Measurements from ENCODE around the gene TNNI2. TPM values are rescaled to one million over a fixed set of nuclear protein-coding genes. Genes with fewer than 3 reads are reported as not detected.
"Not testable (repeated sequence)": the region's sequence is repeated elsewhere in the genome, so short reads cannot be mapped to it uniquely, and the experiment has no call there.

The TNNI2 gene
- total RNA-seq, 1 donor from 2014 or later = not detected

DNA sequence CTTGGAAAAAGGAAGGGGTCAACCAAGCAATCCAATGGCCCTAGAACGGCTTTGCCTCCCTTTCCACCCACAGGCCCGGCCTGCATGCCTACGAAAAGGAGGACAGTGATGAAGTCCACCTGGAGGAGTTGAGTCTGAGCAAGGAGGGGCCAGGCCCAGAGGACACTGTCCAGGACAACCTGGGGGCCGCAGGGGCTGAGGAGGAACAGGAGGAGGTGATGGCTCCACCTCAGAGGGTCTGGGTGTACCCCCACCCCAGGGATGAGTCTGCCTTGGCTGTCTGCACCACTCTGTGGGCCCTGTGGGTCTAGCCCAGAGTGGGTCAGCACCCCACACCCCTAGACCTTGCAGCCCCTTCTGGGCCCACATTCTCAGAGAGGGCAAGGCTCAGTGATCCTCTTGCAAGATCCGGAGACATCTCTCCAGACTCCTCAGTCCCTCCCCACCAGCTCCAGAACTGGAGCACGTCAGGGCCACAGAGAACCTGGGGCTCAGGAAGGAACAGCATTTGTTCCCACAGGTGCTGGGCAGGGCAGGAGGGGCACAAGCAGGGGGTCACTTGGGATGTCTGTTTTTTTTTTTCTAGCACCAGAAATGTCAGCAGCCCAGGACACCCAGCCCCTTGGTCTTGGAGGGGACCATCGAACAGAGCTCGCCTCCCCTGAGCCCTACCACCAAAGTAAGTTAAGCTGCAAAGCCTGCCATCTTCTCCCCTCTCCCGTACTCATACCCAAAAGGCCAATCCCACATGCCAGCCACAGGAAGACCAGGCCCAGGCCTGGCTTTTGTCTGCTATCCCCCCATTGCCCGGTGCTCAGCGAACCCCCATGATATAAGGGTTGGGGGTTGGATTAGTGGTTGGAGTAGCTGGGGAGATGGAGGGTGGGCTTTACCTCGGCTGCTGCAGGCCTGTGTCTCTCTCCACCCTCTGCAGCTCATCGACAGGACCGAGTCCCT is 44.8 kb downstream of the TNNI2 start:
- no peaks in the 10 kb centered on the region for H3K36me3 ChIP-seq (ENCODE audit: control insufficient read depth, insufficient read depth, low read length)
- DNase-seq (ENCODE audit: low read depth) = no peak
- H3K4me3 ChIP-seq (ENCODE audit: low read depth, low read length) = no peak overlapping the region
- TF ChIP-seq, protein P1, sequence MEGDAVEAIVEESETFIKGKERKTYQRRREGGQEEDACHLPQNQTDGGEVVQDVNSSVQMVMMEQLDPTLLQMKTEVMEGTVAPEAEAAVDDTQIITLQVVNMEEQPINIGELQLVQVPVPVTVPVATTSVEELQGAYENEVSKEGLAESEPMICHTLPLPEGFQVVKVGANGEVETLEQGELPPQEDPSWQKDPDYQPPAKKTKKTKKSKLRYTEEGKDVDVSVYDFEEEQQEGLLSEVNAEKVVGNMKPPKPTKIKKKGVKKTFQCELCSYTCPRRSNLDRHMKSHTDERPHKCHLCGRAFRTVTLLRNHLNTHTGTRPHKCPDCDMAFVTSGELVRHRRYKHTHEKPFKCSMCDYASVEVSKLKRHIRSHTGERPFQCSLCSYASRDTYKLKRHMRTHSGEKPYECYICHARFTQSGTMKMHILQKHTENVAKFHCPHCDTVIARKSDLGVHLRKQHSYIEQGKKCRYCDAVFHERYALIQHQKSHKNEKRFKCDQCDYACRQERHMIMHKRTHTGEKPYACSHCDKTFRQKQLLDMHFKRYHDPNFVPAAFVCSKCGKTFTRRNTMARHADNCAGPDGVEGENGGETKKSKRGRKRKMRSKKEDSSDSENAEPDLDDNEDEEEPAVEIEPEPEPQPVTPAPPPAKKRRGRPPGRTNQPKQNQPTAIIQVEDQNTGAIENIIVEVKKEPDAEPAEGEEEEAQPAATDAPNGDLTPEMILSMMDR (IDR thresholded peaks at IDR 0.05; ENCODE audit: insufficient read depth, low read length, poor library complexity, severe bottlenecking) = no peak
- peaks cover 8% of the 10 kb centered on the region for H3K27me3 ChIP-seq (ENCODE audit: control insufficient read depth, insufficient read depth, low read length)

DNA sequence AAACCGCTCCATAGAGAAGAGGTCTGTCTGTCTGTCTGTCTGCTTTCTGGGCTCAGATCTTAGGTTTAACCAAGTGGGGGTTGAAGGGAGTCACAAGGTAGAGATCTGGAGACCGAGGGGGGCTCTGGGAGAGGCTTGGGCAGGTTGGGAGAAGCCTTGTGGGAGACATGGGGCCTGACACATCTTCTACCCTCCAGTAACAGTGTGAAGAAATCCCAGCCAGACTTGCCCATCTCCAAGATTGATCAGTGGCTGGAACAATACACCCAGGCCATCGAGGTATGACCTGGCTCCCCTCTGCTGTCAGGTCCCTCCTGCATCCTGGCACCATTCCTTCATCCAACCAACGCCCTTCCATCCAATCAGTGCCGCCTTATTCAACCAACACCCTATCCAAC is 45.5 kb downstream of the TNNI2 start:
- Histone ChIP-seq H3K4me3 (ENCODE audit: low read depth, low read length) (no peak overlapping the region), H3K27me3 (ENCODE audit: control insufficient read depth, insufficient read depth, low read length) (peaks cover 14% of the 10 kb centered on the region), H3K36me3 (ENCODE audit: control insufficient read depth, insufficient read depth, low read length) (no peaks in the 10 kb centered on the region)
- TF ChIP-seq, protein P1 (IDR thresholded peaks at IDR 0.05; ENCODE audit: insufficient read depth, low read length, poor library complexity, severe bottlenecking) = no peak
- DNase-seq (ENCODE audit: low read depth) = no peak

DNA sequence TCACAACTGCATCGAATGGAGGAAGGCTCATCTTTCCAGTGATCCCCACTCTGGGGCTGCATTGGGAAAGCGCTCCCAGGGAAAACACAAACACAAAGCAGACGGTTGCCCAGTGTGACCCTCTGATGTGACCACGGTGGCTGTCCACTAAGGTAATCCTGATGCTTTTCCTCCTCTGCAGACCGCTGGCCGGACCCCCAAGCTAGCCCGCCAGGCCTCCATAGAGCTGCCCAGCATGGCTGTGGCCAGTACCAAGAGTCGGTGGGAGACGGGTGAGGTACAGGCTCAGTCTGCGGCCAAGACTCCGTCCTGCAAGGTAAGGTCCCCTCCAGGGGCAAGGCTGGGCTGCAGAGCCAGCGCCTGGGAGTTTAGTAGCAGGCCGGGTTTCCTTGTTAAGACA is 47.8 kb downstream of the TNNI2 start:
- peaks cover 20% of the 10 kb centered on the region for H3K27me3 ChIP-seq (ENCODE audit: control insufficient read depth, insufficient read depth, low read length)
- DNase-seq (ENCODE audit: low read depth); H3K4me3 ChIP-seq (ENCODE audit: low read depth, low read length); H3K36me3 ChIP-seq (ENCODE audit: control insufficient read depth, insufficient read depth, low read length): not testable (repeated sequence)

DNA sequence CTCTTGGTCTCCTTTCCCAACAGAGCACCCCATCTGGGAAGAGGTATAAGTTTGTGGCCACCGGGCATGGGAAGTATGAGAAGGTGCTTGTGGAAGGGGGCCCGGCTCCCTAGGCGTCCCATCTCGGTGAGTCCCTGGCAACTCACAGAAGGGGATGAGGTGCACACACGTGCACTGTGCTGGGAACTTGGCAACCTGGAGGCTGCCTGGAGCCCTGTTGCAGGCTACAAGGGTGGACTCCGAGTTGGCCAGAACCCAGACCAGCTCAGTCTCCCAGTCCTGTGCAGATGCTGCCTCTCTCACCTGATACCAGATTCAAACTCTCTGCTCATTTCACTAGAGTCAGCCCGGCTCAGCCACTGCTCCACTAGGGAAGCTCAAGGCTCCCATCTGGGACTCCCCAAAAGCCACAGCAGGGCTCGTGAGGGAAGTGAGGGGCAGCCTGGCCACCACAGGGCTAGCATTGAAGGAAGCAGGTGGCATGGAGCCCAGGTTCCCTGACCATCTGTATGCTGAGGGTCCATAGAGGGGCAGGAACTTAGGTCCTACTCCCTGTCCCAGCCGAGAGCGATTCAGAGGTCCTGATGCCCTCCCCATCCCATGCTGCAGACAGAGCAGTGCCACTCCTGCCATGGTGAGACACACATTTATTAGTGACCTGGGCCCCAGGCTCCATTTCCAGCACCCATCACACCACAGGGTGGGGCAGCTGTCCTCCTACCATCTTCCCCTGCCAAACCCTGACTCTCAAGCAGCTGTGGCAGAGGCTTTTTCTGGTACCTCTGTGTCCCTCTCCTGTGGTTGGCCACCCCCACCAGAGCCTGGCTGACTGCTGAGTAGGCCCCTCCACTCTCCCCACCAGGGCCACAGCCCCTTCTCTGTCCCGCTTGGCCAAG is 48.9 kb downstream of the TNNI2 start:
- H3K36me3 ChIP-seq (ENCODE audit: control insufficient read depth, insufficient read depth, low read length) = no peaks in the 10 kb centered on the region
- TF ChIP-seq, protein P1 (IDR thresholded peaks at IDR 0.05; ENCODE audit: insufficient read depth, low read length, poor library complexity, severe bottlenecking) = no peak
- peaks cover 21% of the 10 kb centered on the region for H3K27me3 ChIP-seq (ENCODE audit: control insufficient read depth, insufficient read depth, low read length)
- no peak overlapping the region for H3K4me3 ChIP-seq (ENCODE audit: low read depth, low read length)
- DNase-seq (ENCODE audit: low read depth) = no peak

DNA sequence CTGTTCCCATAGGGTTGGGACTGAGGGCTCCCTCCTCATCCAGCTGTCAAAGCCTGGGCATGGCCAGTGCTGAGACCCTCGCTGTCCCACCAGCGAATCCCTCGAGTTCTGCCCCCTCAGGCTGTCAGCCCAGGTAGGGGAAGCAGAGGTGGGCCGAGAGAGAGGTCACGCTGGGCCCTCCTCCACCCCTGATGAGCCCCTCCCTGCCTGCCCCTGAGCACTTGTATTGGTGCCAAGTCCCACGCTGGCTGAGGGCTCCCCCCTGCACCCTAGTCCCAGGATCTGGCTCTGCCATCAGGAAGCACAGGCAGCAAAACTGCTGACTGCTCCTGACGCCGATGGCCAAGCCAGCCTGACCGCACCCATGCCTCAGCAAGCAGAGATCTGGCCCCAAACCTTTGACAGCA is 49.6 kb downstream of the TNNI2 start:
- H3K4me3 ChIP-seq (ENCODE audit: low read depth, low read length) = no peak overlapping the region
- DNase-seq (ENCODE audit: low read depth) = no peak
- TF ChIP-seq, protein P1 (IDR thresholded peaks at IDR 0.05; ENCODE audit: insufficient read depth, low read length, poor library complexity, severe bottlenecking) = no peak
- no peaks in the 10 kb centered on the region for H3K36me3 ChIP-seq (ENCODE audit: control insufficient read depth, insufficient read depth, low read length)
- H3K27me3 ChIP-seq (ENCODE audit: control insufficient read depth, insufficient read depth, low read length) = peaks cover 21% of the 10 kb centered on the region

DNA sequence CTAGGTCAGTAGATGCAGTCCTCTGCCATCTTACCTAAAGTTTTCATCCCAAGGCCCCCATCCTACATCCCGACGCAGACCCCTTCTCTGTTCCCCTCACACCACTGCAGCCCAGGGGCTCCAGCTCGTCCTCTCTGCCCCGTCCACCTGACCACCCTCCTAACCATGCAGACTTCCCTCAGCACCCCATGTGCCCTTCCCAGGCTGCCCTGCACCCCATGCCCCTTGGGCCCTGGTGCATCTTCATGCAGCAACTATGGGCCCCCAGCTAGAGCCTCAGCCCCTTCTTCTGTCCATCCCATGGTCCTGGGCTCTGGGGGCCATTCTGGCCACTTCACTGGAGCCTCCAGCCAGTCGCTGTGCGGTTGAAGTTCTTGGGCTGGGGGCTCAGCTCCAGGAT is 50.0 kb downstream of the TNNI2 start:
- H3K4me3 ChIP-seq (ENCODE audit: low read depth, low read length) = no peak overlapping the region
- DNase-seq (ENCODE audit: low read depth) = no peak
- peaks cover 21% of the 10 kb centered on the region for H3K27me3 ChIP-seq (ENCODE audit: control insufficient read depth, insufficient read depth, low read length)
- H3K36me3 ChIP-seq (ENCODE audit: control insufficient read depth, insufficient read depth, low read length) = no peaks in the 10 kb centered on the region
- TF ChIP-seq, protein P1 (IDR thresholded peaks at IDR 0.05; ENCODE audit: insufficient read depth, low read length, poor library complexity, severe bottlenecking) = no peak

All from kidney epithelial cell (primary cell).